HEK293 (cell line): ENCODE measurements around the gene N4BP2L1.

Experiments used
- CTCF ChIA-PET: fragments of 350-600 bp; formaldehyde crosslinking; extraction: SDS; loops from one replicate; lab custom pipeline; 2021; ENCODE audit warnings: antibody characterized with exemption; lab: Yijun Ruan, JAX
- POLR2A ChIA-PET: fragments of 300-600 bp; formaldehyde crosslinking; extraction: SDS; loops from one replicate; lab custom pipeline; 2020; ENCODE audit warnings: antibody characterized with exemption, inconsistent platforms; lab: Yijun Ruan, JAX
- H3K27ac ChIP-seq: fragments of 200-500 bp; sonication (Bioruptor generic); 2 replicates; pipeline ENCODE4 v1.5.1; 2014; ENCODE audit warnings: low read depth, low read length, control low read depth, inconsistent platforms; ENCODE audit errors: extremely low read depth
- H3K36me3 ChIP-seq, 2 experiments: fragments of 200-500 bp in 1 of 2; sonication (Bioruptor generic) in 1 of 2; 1 replicate in 1 of 2; 2 replicates in 1 of 2; pipeline ENCODE4 v1.5.1; 2014 to 2017; ENCODE audit warnings: inconsistent platforms in 2 of 2, low read length in 2 of 2; ENCODE audit not compliant: control insufficient read depth in 2 of 2, insufficient read depth in 1 of 2
- H3K4me1 ChIP-seq: fragments of 200-500 bp; sonication (Bioruptor generic); 2 replicates; pipeline ENCODE4 v1.5.1; 2014; ENCODE audit warnings: mild to moderate bottlenecking, low read length, inconsistent platforms; ENCODE audit not compliant: control insufficient read depth, insufficient read depth
- H3K4me3 ChIP-seq: 2 replicates; pipeline ENCODE4 v1.5.1; 2011; ENCODE audit warnings: low read depth, mild to moderate bottlenecking, control low read depth, low read length, moderate library complexity
- H3K9me3 ChIP-seq: fragments of 200-500 bp; sonication (Bioruptor generic); 2 replicates; pipeline ENCODE4 v1.5.1; 2014; ENCODE audit warnings: low read depth, low read length, inconsistent platforms; ENCODE audit not compliant: control insufficient read depth, insufficient read depth
- CTCF ChIP-seq: fragments of 450-650 bp; formaldehyde crosslinking; IDR thresholded peaks from 2 replicates; pipeline ENCODE4 v1.5.1; 2016; ENCODE audit warnings: missing biosample characterization, missing genetic modification characterization
- EGR2 ChIP-seq: fragments of 450-650 bp; formaldehyde crosslinking; IDR thresholded peaks from 2 replicates; pipeline ENCODE4 v1.5.1; 2016; ENCODE audit warnings: low read depth, missing biosample characterization, missing genetic modification characterization
- GLI4 ChIP-seq: fragments of 450-650 bp; formaldehyde crosslinking; IDR thresholded peaks from 2 replicates; pipeline ENCODE4 v1.5.1; 2016; ENCODE audit warnings: missing biosample characterization, missing genetic modification characterization
- HOXA7 ChIP-seq: sonication (generic); formaldehyde crosslinking; IDR thresholded peaks from 2 replicates; pipeline ENCODE4 v1.8.1; 2022; ENCODE audit warnings: missing genetic modification reagents, borderline replicate concordance
- KLF1 ChIP-seq: fragments of 450-650 bp; formaldehyde crosslinking; IDR thresholded peaks from 2 replicates; pipeline ENCODE4 v1.5.1; 2016; ENCODE audit warnings: missing biosample characterization, missing genetic modification characterization
- PBX3 ChIP-seq: sonication (generic); formaldehyde crosslinking; IDR thresholded peaks from 2 replicates; pipeline ENCODE4 v1.8.1; 2022; ENCODE audit warnings: mild to moderate bottlenecking, moderate library complexity, missing genetic modification reagents
- ZBTB6 ChIP-seq: fragments of 450-650 bp; formaldehyde crosslinking; IDR thresholded peaks from 2 replicates; pipeline ENCODE4 v1.5.1; 2017; ENCODE audit warnings: missing biosample characterization, missing genetic modification characterization
- ZBTB7A ChIP-seq: fragments of 450-650 bp; formaldehyde crosslinking; IDR thresholded peaks from 2 replicates; pipeline ENCODE4 v1.5.1; 2016; ENCODE audit warnings: low read depth, missing biosample characterization, missing genetic modification characterization
- ZNF114 ChIP-seq: fragments of 450-650 bp; formaldehyde crosslinking; IDR thresholded peaks from 2 replicates; pipeline ENCODE4 v1.5.0; 2017; ENCODE audit warnings: missing biosample characterization, missing genetic modification characterization
- ZNF175 ChIP-seq: fragments of 450-650 bp; formaldehyde crosslinking; IDR thresholded peaks from 2 replicates; pipeline ENCODE4 v1.5.1; 2016; ENCODE audit warnings: missing biosample characterization, missing genetic modification characterization
- ZNF292 ChIP-seq: fragments of 450-650 bp; formaldehyde crosslinking; IDR thresholded peaks from 2 replicates; pipeline ENCODE4 v1.5.1; 2016; ENCODE audit warnings: low read depth, missing biosample characterization, missing genetic modification characterization, borderline replicate concordance
- ZNF362 ChIP-seq: fragments of 450-650 bp; formaldehyde crosslinking; IDR thresholded peaks from 2 replicates; pipeline ENCODE4 v1.5.1; 2016; ENCODE audit warnings: missing biosample characterization, missing genetic modification characterization
- ZNF670 ChIP-seq: fragments of 450-650 bp; formaldehyde crosslinking; IDR thresholded peaks from 2 replicates; pipeline ENCODE4 v1.5.1; 2016; ENCODE audit warnings: missing biosample characterization, missing genetic modification characterization, low read depth
- ZXDB ChIP-seq: fragments of 450-650 bp; formaldehyde crosslinking; IDR thresholded peaks from 2 replicates; pipeline ENCODE4 v1.5.1; 2016; ENCODE audit warnings: missing biosample characterization, missing genetic modification characterization
- TF ChIP-seq, protein P1 (sequence below): fragments of 450-650 bp; formaldehyde crosslinking; IDR thresholded peaks from 2 replicates; pipeline ENCODE4 v1.5.1; 2016; ENCODE audit warnings: missing biosample characterization, missing genetic modification characterization

Gene N4BP2L1

DNA sequence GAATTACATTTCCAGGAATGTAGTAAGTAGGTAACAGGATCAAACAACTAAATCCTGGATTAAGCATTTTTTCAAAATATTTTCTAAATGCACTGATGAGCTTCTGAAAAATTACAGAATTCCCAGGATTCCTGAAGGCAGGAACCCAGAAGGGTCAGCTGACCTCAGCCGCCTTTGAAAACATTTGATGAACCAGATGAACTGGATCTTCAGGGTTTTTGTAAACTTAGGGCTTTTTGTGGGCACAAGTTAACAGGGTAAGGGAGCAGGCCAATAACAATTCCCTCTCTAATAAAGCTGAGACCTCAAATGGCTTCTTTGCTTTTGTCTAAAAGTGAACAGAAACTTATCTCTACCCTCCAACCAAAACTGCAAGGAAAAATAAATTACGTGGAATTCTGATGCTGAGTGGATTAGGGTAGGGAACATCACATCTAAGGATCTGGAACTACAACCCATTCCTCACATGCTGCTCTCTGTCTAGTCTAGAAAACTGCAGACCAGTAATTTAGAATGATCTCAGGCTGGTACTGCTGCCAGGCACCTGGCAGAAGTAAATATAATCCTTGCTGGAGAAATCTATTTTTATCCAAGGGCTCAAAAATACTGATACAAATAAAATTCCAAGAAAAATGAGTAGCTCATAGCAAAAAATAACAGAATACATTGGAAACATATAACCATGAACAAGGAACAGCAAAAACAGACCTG, 48.2 kb upstream of the N4BP2L1 start (continued):
- TF ChIP-seq GLI4 (tag by site-specific recombination) (no peak), CTCF (tag by site-specific recombination) (no peak), PBX3 (CRISPR knock-in tag) (no peak), KLF1 (tag by site-specific recombination) (no peak), ZBTB7A (tag by site-specific recombination) (no peak), ZNF114 (no peak)

- CTCF ChIA-PET: interaction anchor here (0.6 kb wide), 1 partner anchor 106 kb away, joined by 3 read pairs; no protein-coding TSS in a partner anchor
- Histone ChIP-seq H3K9me3 (no peaks in the 10 kb centered on the region), H3K27ac (no peak overlapping the region), H3K4me3 (no peak overlapping the region), H3K36me3 (peaks cover 0 to 11% of the 10 kb centered on the region in 2 experiments; a peak in 1 of 3 replicates), H3K4me1 (no peaks in the 10 kb centered on the region)
- POLR2A ChIA-PET: no interaction called here
- TF ChIP-seq ZNF175 (tag by site-specific recombination) (no peak), EGR2 (tag by site-specific recombination) (no peak)
These were observed 47.3 kb upstream of the N4BP2L1 start for GRCh38 chr13:32474999-32475792.

- H3K9me3 ChIP-seq: no peaks in the 10 kb centered on the region
- H3K27ac ChIP-seq: no peak overlapping the region
- TF ChIP-seq ZNF670: no peak
- no peak for TF ChIP-seq HOXA7 (CRISPR knock-in tag)
- TF ChIP-seq ZXDB (tag by site-specific recombination): no peak
- no peak overlapping the region for H3K4me3 ChIP-seq
- no peaks in the 10 kb centered on the region for H3K4me1 ChIP-seq
- ChIA-PET CTCF (interaction anchor here (0.7 kb wide), 1 partner anchor 30 kb away, joined by 3 read pairs; no protein-coding TSS in a partner anchor), POLR2A (no interaction called here)
- peaks cover 0 to 11% of the 10 kb centered on the region in 2 experiments; a peak in 1 of 3 replicates for H3K36me3 ChIP-seq
These were observed 45.7 kb upstream of the N4BP2L1 start for GRCh38 chr13:32473650-32474049.

DNA sequence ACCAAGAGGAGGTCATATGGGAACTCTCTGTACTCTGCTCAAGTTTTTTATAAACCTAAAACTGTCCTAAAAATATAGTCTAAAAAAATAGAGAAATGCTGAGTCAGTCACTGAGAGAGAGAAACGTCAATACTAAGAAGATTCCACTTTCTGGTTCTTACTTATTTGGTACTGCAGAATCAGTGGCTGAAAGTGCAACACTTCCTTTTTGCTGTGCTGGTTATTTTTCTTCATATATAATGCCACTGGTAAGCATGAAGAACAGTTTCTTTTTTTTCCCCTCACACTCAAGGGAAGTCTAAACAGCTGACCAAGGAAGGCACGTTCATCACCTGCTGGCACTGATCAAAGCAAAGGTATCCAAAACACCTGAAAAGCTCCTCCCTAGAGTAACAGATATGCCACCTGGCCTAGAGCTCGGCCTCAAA, 44.3 kb upstream of the N4BP2L1 start:
- CTCF ChIA-PET: no interaction called here
- Histone ChIP-seq H3K4me3 (no peak overlapping the region), H3K36me3 (peaks cover 0 to 6% of the 10 kb centered on the region in 2 experiments; a peak in 1 of 3 replicates), H3K9me3 (no peaks in the 10 kb centered on the region), H3K4me1 (no peaks in the 10 kb centered on the region), H3K27ac (no peak overlapping the region)
- POLR2A ChIA-PET: no interaction called here
- TF ChIP-seq, protein P1, sequence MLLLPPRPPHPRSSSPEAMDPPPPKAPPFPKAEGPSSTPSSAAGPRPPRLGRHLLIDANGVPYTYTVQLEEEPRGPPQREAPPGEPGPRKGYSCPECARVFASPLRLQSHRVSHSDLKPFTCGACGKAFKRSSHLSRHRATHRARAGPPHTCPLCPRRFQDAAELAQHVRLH (tag by site-specific recombination): no peak
- TF ChIP-seq ZNF292 (tag by site-specific recombination) (no peak), ZBTB6 (tag by site-specific recombination) (no peak), ZNF362 (no peak), EGR2 (tag by site-specific recombination) (no peak)
